Measurements from ENCODE around the gene ACVR1B.

ACVR1B gene

GRCh38 chr12:51905471-51906429, 45.7 kb upstream of the ACVR1B start:
- Histone ChIP-seq H3K27me3 (ENCODE audit: insufficient read depth, low read length, poor library complexity) (no peaks in the 10 kb centered on the region), H3K4me3 (ENCODE audit: low read depth in 1 of 2, low read length in 2 of 2) (no peak overlapping the region), H3K79me2 (ENCODE audit: insufficient read depth, low read length) (no peaks in the 10 kb centered on the region), H3K4me2 (ENCODE audit: insufficient read depth, low read length) (no peak overlapping the region), H3K36me3 (ENCODE audit: insufficient read depth, low read length) (no peaks in the 10 kb centered on the region), H3K9ac (ENCODE audit: low read depth, low read length) (no peak overlapping the region), H3K4me1 (ENCODE audit: insufficient read depth, low read length) (no peaks in the 10 kb centered on the region), H3K27ac (ENCODE audit: low read length) (no peak overlapping the region), H4K20me1 (ENCODE audit: insufficient read depth, low read length) (no peaks in the 10 kb centered on the region), H2AFZ (ENCODE audit: low read depth, low read length) (no peak overlapping the region), H3K9me3 (ENCODE audit: insufficient read depth, low read length, severe bottlenecking) (no peaks in the 10 kb centered on the region)
- ATAC-seq (ENCODE audit: insufficient read depth, low read depth) (no peak), DNase-seq (no peak)
- TF ChIP-seq EZH2 (IDR thresholded peaks at IDR 0.05; ENCODE audit: borderline replicate concordance, low read depth, low read length, severe bottlenecking) (no peak), CTCF (IDR thresholded peaks at IDR 0.05; ENCODE audit: borderline replicate concordance, extremely low read depth, low read length, poor library complexity, severe bottlenecking) (no peak)

- TF ChIP-seq EZH2 (IDR thresholded peaks at IDR 0.05; ENCODE audit: borderline replicate concordance, low read depth, low read length, severe bottlenecking) (no peak), CTCF (IDR thresholded peaks at IDR 0.05; ENCODE audit: borderline replicate concordance, extremely low read depth, low read length, poor library complexity, severe bottlenecking) (no peak)
- no peak for DNase-seq
- Histone ChIP-seq H3K27ac (ENCODE audit: low read length) (no peak overlapping the region), H3K4me2 (ENCODE audit: insufficient read depth, low read length) (no peak overlapping the region), H3K4me3 (ENCODE audit: low read depth in 1 of 2, low read length in 2 of 2) (no peak overlapping the region), H2AFZ (ENCODE audit: low read depth, low read length) (no peak overlapping the region), H3K27me3 (ENCODE audit: insufficient read depth, low read length, poor library complexity) (no peaks in the 10 kb centered on the region), H3K9me3 (ENCODE audit: insufficient read depth, low read length, severe bottlenecking) (no peaks in the 10 kb centered on the region), H4K20me1 (ENCODE audit: insufficient read depth, low read length) (no peaks in the 10 kb centered on the region), H3K79me2 (ENCODE audit: insufficient read depth, low read length) (no peaks in the 10 kb centered on the region), H3K36me3 (ENCODE audit: insufficient read depth, low read length) (no peaks in the 10 kb centered on the region), H3K4me1 (ENCODE audit: insufficient read depth, low read length) (no peaks in the 10 kb centered on the region), H3K9ac (ENCODE audit: low read depth, low read length) (no peak overlapping the region)
- ATAC-seq (ENCODE audit: insufficient read depth, low read depth): no peak
Observed at GRCh38 chr12:51906430-51907082, 44.9 kb upstream of the ACVR1B start.

GRCh38 chr12:51907083-51907855, 44.2 kb upstream of the ACVR1B start, which contains the start of gene ACVRL1:
Gene ACVRL1, plus strand, starts transcription at chr12:51907504. Its CDS starts 4,971 bp downstream, at chr12:51912475.
- H3K4me1 ChIP-seq (ENCODE audit: insufficient read depth, low read length): no peaks in the 10 kb centered on the region
- TF ChIP-seq EZH2 (IDR thresholded peaks at IDR 0.05; ENCODE audit: borderline replicate concordance, low read depth, low read length, severe bottlenecking): no peak
- no peak for TF ChIP-seq CTCF (IDR thresholded peaks at IDR 0.05; ENCODE audit: borderline replicate concordance, extremely low read depth, low read length, poor library complexity, severe bottlenecking)
- no peak within 1 kb of the TSS for H3K4me3 ChIP-seq (ENCODE audit: low read depth in 1 of 2, low read length in 2 of 2)
- no peaks in the 10 kb centered on the region for H3K36me3 ChIP-seq (ENCODE audit: insufficient read depth, low read length)
- no peaks in the 10 kb centered on the region for H4K20me1 ChIP-seq (ENCODE audit: insufficient read depth, low read length)
- no peak within 1 kb of the TSS for H3K27ac ChIP-seq (ENCODE audit: low read length)
- no peak for DNase-seq
- H3K79me2 ChIP-seq (ENCODE audit: insufficient read depth, low read length): no peaks in the 10 kb centered on the region
- no peaks in the 10 kb centered on the region for H3K27me3 ChIP-seq (ENCODE audit: insufficient read depth, low read length, poor library complexity)
- H3K4me2 ChIP-seq (ENCODE audit: insufficient read depth, low read length): no peak within 1 kb of the TSS
- H3K9me3 ChIP-seq (ENCODE audit: insufficient read depth, low read length, severe bottlenecking): no peaks in the 10 kb centered on the region
- H2AFZ ChIP-seq (ENCODE audit: low read depth, low read length): no peak within 1 kb of the TSS
- no peak within 1 kb of the TSS for H3K9ac ChIP-seq (ENCODE audit: low read depth, low read length)
- ATAC-seq (ENCODE audit: insufficient read depth, low read depth): no peak

Measured in DND-41 (cell line).